ENCODE data around the gene DGKB. TPM values are rescaled to one million over a fixed set of nuclear protein-coding genes. Genes with fewer than 3 reads are reported as not detected.

DGKB gene
- total and polyA plus RNA-seq, 2 of the 8 experiments (the other 6 are each of a cell fraction or from before 2014, with no cell fraction given): 1.9 to 2.6 TPM

DNA sequence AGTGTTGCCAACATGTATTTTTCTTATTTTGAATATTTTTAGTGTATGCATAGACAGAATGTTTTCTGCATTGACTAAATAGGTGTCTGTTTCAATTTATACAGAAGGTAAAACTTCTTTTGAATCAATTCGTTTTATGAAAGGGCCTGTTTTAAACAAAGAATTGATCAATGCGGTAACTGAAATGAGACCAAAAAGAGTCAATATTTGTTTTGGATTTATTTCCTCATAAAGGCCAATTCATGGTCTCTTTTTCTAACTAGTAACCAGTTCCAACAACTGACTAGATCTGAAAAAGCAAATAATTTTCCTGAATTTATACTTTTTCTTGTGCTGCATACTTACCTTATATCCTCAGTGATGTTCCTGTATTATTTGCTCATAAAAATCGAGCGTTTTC lies 320.5 kb downstream of the DGKB start (continued):
- TF ChIP-seq, protein P1, sequence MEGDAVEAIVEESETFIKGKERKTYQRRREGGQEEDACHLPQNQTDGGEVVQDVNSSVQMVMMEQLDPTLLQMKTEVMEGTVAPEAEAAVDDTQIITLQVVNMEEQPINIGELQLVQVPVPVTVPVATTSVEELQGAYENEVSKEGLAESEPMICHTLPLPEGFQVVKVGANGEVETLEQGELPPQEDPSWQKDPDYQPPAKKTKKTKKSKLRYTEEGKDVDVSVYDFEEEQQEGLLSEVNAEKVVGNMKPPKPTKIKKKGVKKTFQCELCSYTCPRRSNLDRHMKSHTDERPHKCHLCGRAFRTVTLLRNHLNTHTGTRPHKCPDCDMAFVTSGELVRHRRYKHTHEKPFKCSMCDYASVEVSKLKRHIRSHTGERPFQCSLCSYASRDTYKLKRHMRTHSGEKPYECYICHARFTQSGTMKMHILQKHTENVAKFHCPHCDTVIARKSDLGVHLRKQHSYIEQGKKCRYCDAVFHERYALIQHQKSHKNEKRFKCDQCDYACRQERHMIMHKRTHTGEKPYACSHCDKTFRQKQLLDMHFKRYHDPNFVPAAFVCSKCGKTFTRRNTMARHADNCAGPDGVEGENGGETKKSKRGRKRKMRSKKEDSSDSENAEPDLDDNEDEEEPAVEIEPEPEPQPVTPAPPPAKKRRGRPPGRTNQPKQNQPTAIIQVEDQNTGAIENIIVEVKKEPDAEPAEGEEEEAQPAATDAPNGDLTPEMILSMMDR (IDR thresholded peaks at IDR 0.05; ENCODE audit: control extremely low read depth in 1 of 3, insufficient read depth in 1 of 3, low read depth in 1 of 3, low read length in 3 of 3): no peak
- TF ChIP-seq POLR2A (IDR thresholded peaks at IDR 0.05; ENCODE audit: control extremely low read depth in 1 of 2, low read depth in 2 of 2, low read length in 2 of 2): no peak

All from H1 (cell line).